WTC11 (cell line): Measurements from ENCODE around the gene FAHD2B.
"Not testable (repeated sequence)": the region's sequence is repeated elsewhere in the genome, so short reads cannot be mapped to it uniquely, and the experiment has no call there.

Source experiments
- CREM ChIP-seq: sonication (generic); formaldehyde crosslinking; IDR thresholded peaks from 2 replicates; pipeline ENCODE4 v1.8.1; 2022; ENCODE audit warnings: mild to moderate bottlenecking, missing genetic modification reagents, moderate library complexity
- RORB ChIP-seq: fragments of 250-450 bp; sonication (Bioruptor Pico); IDR thresholded peaks from 2 replicates; pipeline ENCODE4 v1.9.0; 2021; ENCODE audit warnings: mild to moderate bottlenecking
- SP1 ChIP-seq: sonication (generic); formaldehyde crosslinking; conservative IDR thresholded peaks from 2 replicates; pipeline ENCODE4 v1.8.1; 2022; ENCODE audit warnings: missing genetic modification reagents
- TF ChIP-seq, protein P1 (sequence below): sonication (generic); formaldehyde crosslinking; IDR thresholded peaks from 2 replicates; pipeline ENCODE4 v1.8.0; 2023; ENCODE audit warnings: mild to moderate bottlenecking, missing genetic modification reagents
- TF ChIP-seq, protein P2 (sequence below): fragments of 200-600 bp; IDR thresholded peaks from 2 replicates; pipeline ENCODE4 v1.8.0; 2022; ENCODE audit warnings: antibody characterized with exemption
- TF ChIP-seq, protein P3 (sequence below): sonication (generic); formaldehyde crosslinking; IDR thresholded peaks from 2 replicates; pipeline ENCODE4 v1.8.1; 2023; ENCODE audit warnings: mild to moderate bottlenecking, missing genetic modification reagents, moderate library complexity
- TF ChIP-seq, protein P4 (sequence below): sonication (generic); formaldehyde crosslinking; IDR thresholded peaks from 2 replicates; pipeline ENCODE4 v1.8.0; 2023; ENCODE audit warnings: missing genetic modification reagents

DNA sequence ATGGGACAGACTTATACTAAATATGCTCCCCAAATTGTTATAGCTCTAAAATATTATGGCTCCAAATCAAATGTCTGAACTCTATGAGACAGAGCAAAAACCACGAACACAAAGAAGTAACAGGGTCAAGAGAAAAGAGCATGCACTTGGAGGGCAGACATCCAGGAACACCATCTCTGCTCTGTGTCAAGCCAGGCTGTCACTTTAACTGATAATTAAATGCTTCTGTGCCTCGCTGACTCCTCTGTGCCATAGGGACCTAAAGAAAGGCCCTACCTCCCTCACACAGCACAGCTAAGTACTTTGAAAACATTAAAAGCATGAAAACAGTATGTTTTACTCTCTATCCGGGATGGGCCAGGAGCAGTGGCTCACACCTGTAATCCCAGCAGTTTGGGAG lies 23.8 kb downstream of the FAHD2B start:
- TF ChIP-seq, protein P1, sequence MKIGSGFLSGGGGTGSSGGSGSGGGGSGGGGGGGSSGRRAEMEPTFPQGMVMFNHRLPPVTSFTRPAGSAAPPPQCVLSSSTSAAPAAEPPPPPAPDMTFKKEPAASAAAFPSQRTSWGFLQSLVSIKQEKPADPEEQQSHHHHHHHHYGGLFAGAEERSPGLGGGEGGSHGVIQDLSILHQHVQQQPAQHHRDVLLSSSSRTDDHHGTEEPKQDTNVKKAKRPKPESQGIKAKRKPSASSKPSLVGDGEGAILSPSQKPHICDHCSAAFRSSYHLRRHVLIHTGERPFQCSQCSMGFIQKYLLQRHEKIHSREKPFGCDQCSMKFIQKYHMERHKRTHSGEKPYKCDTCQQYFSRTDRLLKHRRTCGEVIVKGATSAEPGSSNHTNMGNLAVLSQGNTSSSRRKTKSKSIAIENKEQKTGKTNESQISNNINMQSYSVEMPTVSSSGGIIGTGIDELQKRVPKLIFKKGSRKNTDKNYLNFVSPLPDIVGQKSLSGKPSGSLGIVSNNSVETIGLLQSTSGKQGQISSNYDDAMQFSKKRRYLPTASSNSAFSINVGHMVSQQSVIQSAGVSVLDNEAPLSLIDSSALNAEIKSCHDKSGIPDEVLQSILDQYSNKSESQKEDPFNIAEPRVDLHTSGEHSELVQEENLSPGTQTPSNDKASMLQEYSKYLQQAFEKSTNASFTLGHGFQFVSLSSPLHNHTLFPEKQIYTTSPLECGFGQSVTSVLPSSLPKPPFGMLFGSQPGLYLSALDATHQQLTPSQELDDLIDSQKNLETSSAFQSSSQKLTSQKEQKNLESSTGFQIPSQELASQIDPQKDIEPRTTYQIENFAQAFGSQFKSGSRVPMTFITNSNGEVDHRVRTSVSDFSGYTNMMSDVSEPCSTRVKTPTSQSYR: not testable (repeated sequence)
- not testable (repeated sequence) for TF ChIP-seq SP1; RORB (CRISPR knock-in tag); CREM (CRISPR knock-in tag)
- TF ChIP-seq, protein P2, sequence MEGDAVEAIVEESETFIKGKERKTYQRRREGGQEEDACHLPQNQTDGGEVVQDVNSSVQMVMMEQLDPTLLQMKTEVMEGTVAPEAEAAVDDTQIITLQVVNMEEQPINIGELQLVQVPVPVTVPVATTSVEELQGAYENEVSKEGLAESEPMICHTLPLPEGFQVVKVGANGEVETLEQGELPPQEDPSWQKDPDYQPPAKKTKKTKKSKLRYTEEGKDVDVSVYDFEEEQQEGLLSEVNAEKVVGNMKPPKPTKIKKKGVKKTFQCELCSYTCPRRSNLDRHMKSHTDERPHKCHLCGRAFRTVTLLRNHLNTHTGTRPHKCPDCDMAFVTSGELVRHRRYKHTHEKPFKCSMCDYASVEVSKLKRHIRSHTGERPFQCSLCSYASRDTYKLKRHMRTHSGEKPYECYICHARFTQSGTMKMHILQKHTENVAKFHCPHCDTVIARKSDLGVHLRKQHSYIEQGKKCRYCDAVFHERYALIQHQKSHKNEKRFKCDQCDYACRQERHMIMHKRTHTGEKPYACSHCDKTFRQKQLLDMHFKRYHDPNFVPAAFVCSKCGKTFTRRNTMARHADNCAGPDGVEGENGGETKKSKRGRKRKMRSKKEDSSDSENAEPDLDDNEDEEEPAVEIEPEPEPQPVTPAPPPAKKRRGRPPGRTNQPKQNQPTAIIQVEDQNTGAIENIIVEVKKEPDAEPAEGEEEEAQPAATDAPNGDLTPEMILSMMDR: not testable (repeated sequence)
- TF ChIP-seq, protein P3, sequence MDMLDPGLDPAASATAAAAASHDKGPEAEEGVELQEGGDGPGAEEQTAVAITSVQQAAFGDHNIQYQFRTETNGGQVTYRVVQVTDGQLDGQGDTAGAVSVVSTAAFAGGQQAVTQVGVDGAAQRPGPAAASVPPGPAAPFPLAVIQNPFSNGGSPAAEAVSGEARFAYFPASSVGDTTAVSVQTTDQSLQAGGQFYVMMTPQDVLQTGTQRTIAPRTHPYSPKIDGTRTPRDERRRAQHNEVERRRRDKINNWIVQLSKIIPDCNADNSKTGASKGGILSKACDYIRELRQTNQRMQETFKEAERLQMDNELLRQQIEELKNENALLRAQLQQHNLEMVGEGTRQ (CRISPR knock-in tag): not testable (repeated sequence)
- TF ChIP-seq, protein P4, sequence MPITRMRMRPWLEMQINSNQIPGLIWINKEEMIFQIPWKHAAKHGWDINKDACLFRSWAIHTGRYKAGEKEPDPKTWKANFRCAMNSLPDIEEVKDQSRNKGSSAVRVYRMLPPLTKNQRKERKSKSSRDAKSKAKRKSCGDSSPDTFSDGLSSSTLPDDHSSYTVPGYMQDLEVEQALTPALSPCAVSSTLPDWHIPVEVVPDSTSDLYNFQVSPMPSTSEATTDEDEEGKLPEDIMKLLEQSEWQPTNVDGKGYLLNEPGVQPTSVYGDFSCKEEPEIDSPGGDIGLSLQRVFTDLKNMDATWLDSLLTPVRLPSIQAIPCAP: not testable (repeated sequence)
